ENCODE data around the gene NGEF. TPM values are rescaled to one million over a fixed set of nuclear protein-coding genes. Genes with fewer than 3 reads are reported as not detected.

Gene NGEF
- total RNA-seq, 2 experiments from 2014 or later = not detected

DNA sequence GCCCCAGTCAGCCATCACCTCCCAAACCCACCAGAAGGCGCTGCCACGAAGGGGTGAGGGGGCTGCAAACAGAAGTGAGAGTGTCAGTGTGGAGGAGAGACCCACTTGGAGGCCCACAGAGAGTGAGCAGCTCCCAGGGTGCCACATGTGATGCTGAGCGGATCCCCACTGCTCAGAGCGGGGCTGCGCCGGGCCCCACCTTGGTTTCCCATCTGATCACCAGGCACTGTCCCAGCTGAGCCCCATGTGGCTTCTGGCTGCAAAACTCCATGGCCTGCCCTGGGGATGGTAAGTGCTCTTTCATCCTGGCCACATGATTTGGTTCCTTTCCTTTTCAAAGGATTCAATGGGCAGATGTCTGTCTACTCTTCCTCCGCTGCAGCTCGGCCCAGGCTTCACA is 119.2 kb downstream of the NGEF start:
- DNase-seq = no peak
- H3K4me1 Mint-ChIP-seq (ENCODE audit: low read depth) = no peaks in the 10 kb centered on the region
- no peak for ATAC-seq (ENCODE audit: poor library complexity)
- peaks cover 29% of the 10 kb centered on the region for H3K27me3 Mint-ChIP-seq
- no peaks in the 10 kb centered on the region for H3K36me3 Mint-ChIP-seq (ENCODE audit: low read depth)
- TF ChIP-seq CTCF (IDR thresholded peaks at IDR 0.05) = no peak
- no peak overlapping the region for H3K4me3 ChIP-seq (ENCODE audit: low read length)
- no peak overlapping the region for H3K27ac ChIP-seq (ENCODE audit: low read depth in 1 of 2, low read length in 2 of 2)
- no peaks in the 10 kb centered on the region for H3K9me3 Mint-ChIP-seq
- H3K4me1 ChIP-seq (ENCODE audit: insufficient read depth, low read length) = no peaks in the 10 kb centered on the region
- H3K27ac Mint-ChIP-seq = no peak overlapping the region
- no peaks in the 10 kb centered on the region for H3K9me3 ChIP-seq (ENCODE audit: control insufficient read depth in 1 of 2, insufficient read depth in 1 of 2, low read length in 2 of 2)
- H3K4me3 Mint-ChIP-seq = no peak overlapping the region
- peaks cover 3 to 13% of the 10 kb centered on the region in 2 experiments for H3K27me3 ChIP-seq (ENCODE audit: control insufficient read depth in 1 of 2, insufficient read depth in 2 of 2, low read length in 2 of 2)
- H3K36me3 ChIP-seq (ENCODE audit: insufficient read depth, low read length) = no peaks in the 10 kb centered on the region
- CTCF ChIA-PET = no interaction called here
- intact Hi-C loops (cut with DNase I, micrococcal nuclease) = no loop called here
- POLR2A ChIA-PET = no interaction called here

GRCh38 chr2:232892843-232893242 is 120.2 kb downstream of the NGEF start:
- ChIA-PET CTCF (no interaction called here), POLR2A (no interaction called here)
- intact Hi-C loops (cut with DNase I, micrococcal nuclease) = no loop called here
- Mint-ChIP-seq H3K4me1 (ENCODE audit: low read depth) (no peaks in the 10 kb centered on the region), H3K9me3 (no peaks in the 10 kb centered on the region), H3K27me3 (peaks cover 29% of the 10 kb centered on the region), H3K4me3 (no peak overlapping the region), H3K27ac (no peak overlapping the region), H3K36me3 (ENCODE audit: low read depth) (no peaks in the 10 kb centered on the region)
- no peaks in the 10 kb centered on the region for H3K9me3 ChIP-seq (ENCODE audit: control insufficient read depth in 1 of 2, insufficient read depth in 1 of 2, low read length in 2 of 2)
- no peaks in the 10 kb centered on the region for H3K4me1 ChIP-seq (ENCODE audit: insufficient read depth, low read length)
- no peak overlapping the region for H3K4me3 ChIP-seq (ENCODE audit: low read length)
- no peak for ATAC-seq (ENCODE audit: poor library complexity)
- no peaks in the 10 kb centered on the region for H3K36me3 ChIP-seq (ENCODE audit: insufficient read depth, low read length)
- H3K27me3 ChIP-seq (ENCODE audit: control insufficient read depth in 1 of 2, insufficient read depth in 2 of 2, low read length in 2 of 2) = peaks cover 3 to 13% of the 10 kb centered on the region in 2 experiments
- no peak overlapping the region for H3K27ac ChIP-seq (ENCODE audit: low read depth in 1 of 2, low read length in 2 of 2)
- no peak for TF ChIP-seq CTCF (IDR thresholded peaks at IDR 0.05)
- DNase-seq = no peak

DNA sequence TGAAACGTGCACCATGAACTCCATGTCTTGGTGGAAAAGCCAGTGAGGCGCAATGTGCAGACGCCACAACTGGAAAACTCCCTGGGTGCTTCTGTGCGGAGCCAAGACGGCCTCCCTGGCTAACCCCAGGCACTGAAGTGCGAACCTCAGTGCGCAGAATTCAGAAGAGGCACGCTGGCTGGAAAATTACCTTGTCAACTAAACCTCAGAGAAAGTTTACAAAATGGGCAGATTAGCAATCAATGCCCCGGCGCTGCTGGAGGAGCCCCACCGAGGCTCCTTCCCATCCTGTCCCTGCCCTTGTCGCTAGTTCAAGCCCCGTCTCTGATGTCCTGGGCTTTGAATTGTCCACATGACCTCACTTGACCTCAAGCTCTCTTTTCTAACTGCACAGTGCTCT is 120.8 kb downstream of the NGEF start:
- Mint-ChIP-seq H3K4me3 (no peak overlapping the region), H3K27ac (no peak overlapping the region), H3K9me3 (no peaks in the 10 kb centered on the region), H3K4me1 (ENCODE audit: low read depth) (no peaks in the 10 kb centered on the region), H3K27me3 (peaks cover 29% of the 10 kb centered on the region), H3K36me3 (ENCODE audit: low read depth) (no peaks in the 10 kb centered on the region)
- TF ChIP-seq CTCF (IDR thresholded peaks at IDR 0.05) = no peak
- no peak for ATAC-seq (ENCODE audit: poor library complexity)
- ChIA-PET POLR2A (no interaction called here), CTCF (no interaction called here)
- H3K9me3 ChIP-seq (ENCODE audit: control insufficient read depth in 1 of 2, insufficient read depth in 1 of 2, low read length in 2 of 2) = no peaks in the 10 kb centered on the region
- intact Hi-C loops (cut with DNase I, micrococcal nuclease) = no loop called here
- H3K4me1 ChIP-seq (ENCODE audit: insufficient read depth, low read length) = no peaks in the 10 kb centered on the region
- H3K27me3 ChIP-seq (ENCODE audit: control insufficient read depth in 1 of 2, insufficient read depth in 2 of 2, low read length in 2 of 2) = peaks cover 3 to 13% of the 10 kb centered on the region in 2 experiments
- no peaks in the 10 kb centered on the region for H3K36me3 ChIP-seq (ENCODE audit: insufficient read depth, low read length)
- H3K4me3 ChIP-seq (ENCODE audit: low read length) = no peak overlapping the region
- no peak overlapping the region for H3K27ac ChIP-seq (ENCODE audit: low read depth in 1 of 2, low read length in 2 of 2)
- DNase-seq = peak in 1 of 14 experiments; percentile 6

Data from CD4-positive, alpha-beta T cell (primary cell).